Tibial artery (tissue), 4 donors: ENCODE results near the gene SERPINB6.

Experiments used
- DNase-seq, 2 donors: peaks; one replicate each; pipeline ENCODE4 v3.0.0-alpha.2; 2019
- H3K27ac ChIP-seq, 2 donors: fragments of 200-600 bp; sonication (generic) in 1 of 2; 1 replicate in 1 of 2; 2 replicates in 1 of 2; pipeline ENCODE4 v1.5.1; 2018 to 2019; ENCODE audit warnings: mild to moderate bottlenecking in 1 of 2
- H3K27me3 ChIP-seq, 2 donors: fragments of 200-600 bp; sonication (generic) in 1 of 2; one replicate each; pipeline versions ENCODE4 v1.5.1 to v1.6.0; 2016 to 2019
- H3K36me3 ChIP-seq, 3 donors: fragments of 200-600 bp; sonication (generic) in 2 of 3; one replicate each; pipeline ENCODE4 v1.5.1; 2016 to 2019; ENCODE audit warnings: mild to moderate bottlenecking in 2 of 3
- H3K4me1 ChIP-seq, 4 donors: fragments of 200-600 bp; sonication (generic) in 2 of 4; 1 replicate in 3 of 4; 2 replicates in 1 of 4; pipeline ENCODE4 v1.5.1; 2016 to 2019
- H3K4me3 ChIP-seq, 2 donors: fragments of 200-600 bp; sonication (generic) in 1 of 2; 1 replicate in 1 of 2; 2 replicates in 1 of 2; pipeline ENCODE4 v1.5.1; 2018 to 2019; ENCODE audit warnings: mild to moderate bottlenecking in 2 of 2
- H3K9me3 ChIP-seq, 3 donors: fragments of 200-600 bp; sonication (generic) in 1 of 3; one replicate each; pipeline ENCODE4 v1.5.1; 2016 to 2019
- intact Hi-C: fragments of 100-400 bp; cut with DNase I; formaldehyde crosslinking; loops from one replicate; pipeline ENCODE4 v1.15.0; 2023; ENCODE audit warnings: low total_unique reads
- TF ChIP-seq, protein P1 (sequence below), 2 experiments: fragments of 200-600 bp in 1 of 2; fragments of 450-650 bp in 1 of 2; IDR thresholded peaks; one replicate each; pipeline ENCODE4 v1.5.1; 2017 to 2019; ENCODE audit warnings: antibody characterized with exemption in 2 of 2, mild to moderate bottlenecking in 1 of 2, moderate library complexity in 1 of 2

SERPINB6 gene

GRCh38 chr6:3015144-3015543 lies 43.8 kb upstream of the SERPINB6 start:
- Histone ChIP-seq H3K27me3 (no peaks in the 10 kb centered on the region), H3K27ac (no peak overlapping the region), H3K4me3 (no peak overlapping the region), H3K9me3 (no peaks in the 10 kb centered on the region), H3K4me1 (no peaks in the 10 kb centered on the region), H3K36me3 (peaks cover 55 to 86% (median 74%) of the 10 kb centered on the region in 3 donors)
- TF ChIP-seq, protein P1, sequence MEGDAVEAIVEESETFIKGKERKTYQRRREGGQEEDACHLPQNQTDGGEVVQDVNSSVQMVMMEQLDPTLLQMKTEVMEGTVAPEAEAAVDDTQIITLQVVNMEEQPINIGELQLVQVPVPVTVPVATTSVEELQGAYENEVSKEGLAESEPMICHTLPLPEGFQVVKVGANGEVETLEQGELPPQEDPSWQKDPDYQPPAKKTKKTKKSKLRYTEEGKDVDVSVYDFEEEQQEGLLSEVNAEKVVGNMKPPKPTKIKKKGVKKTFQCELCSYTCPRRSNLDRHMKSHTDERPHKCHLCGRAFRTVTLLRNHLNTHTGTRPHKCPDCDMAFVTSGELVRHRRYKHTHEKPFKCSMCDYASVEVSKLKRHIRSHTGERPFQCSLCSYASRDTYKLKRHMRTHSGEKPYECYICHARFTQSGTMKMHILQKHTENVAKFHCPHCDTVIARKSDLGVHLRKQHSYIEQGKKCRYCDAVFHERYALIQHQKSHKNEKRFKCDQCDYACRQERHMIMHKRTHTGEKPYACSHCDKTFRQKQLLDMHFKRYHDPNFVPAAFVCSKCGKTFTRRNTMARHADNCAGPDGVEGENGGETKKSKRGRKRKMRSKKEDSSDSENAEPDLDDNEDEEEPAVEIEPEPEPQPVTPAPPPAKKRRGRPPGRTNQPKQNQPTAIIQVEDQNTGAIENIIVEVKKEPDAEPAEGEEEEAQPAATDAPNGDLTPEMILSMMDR (IDR thresholded peaks at IDR 0.05): no peak
- intact Hi-C loops: no loop called here
- no peak for DNase-seq

DNA sequence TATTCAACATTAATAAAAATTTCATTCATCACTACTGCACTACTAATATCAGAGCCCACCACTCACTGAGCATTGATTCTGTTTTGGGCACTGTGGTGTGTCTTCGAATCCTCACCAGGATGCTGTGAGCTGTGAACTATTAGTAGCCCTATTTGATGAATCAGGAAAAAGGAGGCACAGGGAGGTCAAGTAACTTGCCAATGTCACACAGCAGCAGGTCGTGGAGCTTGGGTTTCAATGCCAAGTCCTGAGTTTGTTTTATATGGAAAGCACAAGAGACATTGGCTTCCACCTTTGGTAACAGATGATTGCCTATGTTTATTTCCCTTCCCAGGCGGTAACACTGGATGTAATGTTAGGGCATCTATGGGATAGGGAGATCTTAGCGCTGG lies 43.3 kb upstream of the SERPINB6 start:
- H3K36me3 ChIP-seq: peaks cover 60 to 86% (median 74%) of the 10 kb centered on the region in 3 donors
- no peak overlapping the region for H3K4me3 ChIP-seq
- intact Hi-C loops: no loop called here

DNA sequence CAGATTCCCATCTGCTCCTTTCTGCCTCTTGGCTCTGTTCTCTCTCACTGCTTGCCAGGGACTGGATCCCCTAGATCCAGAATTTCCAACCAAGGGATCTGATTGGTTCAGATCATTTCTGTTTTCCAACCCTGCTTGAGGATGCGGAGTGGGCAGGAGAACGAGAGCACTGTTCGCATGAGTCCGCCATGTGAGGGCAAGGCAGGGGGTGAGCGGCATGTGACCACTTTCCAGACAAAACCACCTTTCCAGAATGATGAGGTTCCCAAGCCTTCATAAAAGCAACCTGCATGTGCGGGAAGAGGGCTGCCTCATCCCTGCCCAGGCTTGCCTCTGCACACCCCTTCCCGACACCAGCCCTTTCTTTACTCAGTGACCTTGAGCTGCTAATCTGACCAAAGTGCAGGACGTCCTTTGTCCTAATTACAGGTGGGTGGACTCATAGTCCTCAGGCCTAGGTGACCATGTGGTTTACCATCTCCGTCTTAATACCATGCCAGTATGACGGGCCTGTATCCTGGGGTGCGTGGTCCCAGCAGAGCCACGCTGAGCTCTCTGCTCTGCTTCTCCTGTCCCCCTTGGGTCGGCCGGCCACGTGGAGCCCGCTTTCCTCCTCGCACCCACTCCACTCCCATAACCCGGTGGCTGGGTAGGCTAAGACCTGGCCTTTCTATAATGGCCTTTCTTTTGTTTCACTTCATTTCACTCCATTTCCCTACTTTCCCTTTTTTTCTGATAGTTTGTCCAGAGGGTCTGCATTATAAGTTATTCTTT lies 42.7 kb upstream of the SERPINB6 start:
- intact Hi-C loops: no loop called here
- no peaks in the 10 kb centered on the region for H3K27me3 ChIP-seq
- H3K9me3 ChIP-seq: no peaks in the 10 kb centered on the region
- H3K27ac ChIP-seq: no peak overlapping the region
- TF ChIP-seq, protein P1 (IDR thresholded peaks at IDR 0.05): no peak
- peaks cover 64 to 87% (median 77%) of the 10 kb centered on the region in 3 donors for H3K36me3 ChIP-seq
- H3K4me3 ChIP-seq: no peak overlapping the region
- DNase-seq: no peak
- H3K4me1 ChIP-seq: no peaks in the 10 kb centered on the region

More for the DNA sequence above, 43.3 kb upstream of the SERPINB6 start:
- Histone ChIP-seq H3K27ac (no peak overlapping the region), H3K4me1 (no peaks in the 10 kb centered on the region), H3K9me3 (no peaks in the 10 kb centered on the region), H3K27me3 (no peaks in the 10 kb centered on the region)
- DNase-seq: no peak
- TF ChIP-seq, protein P1 (IDR thresholded peaks at IDR 0.05): no peak

DNA sequence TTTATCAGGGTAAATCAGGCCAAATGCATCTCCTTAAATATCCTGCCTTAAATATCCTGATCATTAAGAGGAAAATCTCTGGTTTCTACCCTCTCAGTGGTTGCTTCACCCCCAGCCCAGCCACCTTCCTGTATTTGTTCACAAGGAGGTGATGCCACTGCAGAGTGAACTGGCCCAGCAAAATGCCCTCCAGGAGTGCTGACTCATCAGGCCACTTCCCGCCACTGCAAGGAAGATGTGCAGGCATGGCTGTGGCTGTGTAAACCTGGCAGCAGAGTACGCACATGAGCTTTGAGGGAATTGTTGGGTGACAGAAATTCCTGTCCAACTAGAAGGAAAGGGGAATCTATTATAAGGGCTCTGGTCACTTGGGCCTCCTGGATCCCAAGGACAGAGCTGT lies 42.1 kb upstream of the SERPINB6 start:
- Histone ChIP-seq H3K4me3 (no peak overlapping the region), H3K36me3 (peaks cover 65 to 92% (median 83%) of the 10 kb centered on the region in 3 donors), H3K9me3 (no peaks in the 10 kb centered on the region), H3K27me3 (no peaks in the 10 kb centered on the region), H3K4me1 (no peaks in the 10 kb centered on the region), H3K27ac (no peak overlapping the region)
- no peak for DNase-seq
- TF ChIP-seq, protein P1 (IDR thresholded peaks at IDR 0.05): no peak
- intact Hi-C loops: no loop called here

DNA sequence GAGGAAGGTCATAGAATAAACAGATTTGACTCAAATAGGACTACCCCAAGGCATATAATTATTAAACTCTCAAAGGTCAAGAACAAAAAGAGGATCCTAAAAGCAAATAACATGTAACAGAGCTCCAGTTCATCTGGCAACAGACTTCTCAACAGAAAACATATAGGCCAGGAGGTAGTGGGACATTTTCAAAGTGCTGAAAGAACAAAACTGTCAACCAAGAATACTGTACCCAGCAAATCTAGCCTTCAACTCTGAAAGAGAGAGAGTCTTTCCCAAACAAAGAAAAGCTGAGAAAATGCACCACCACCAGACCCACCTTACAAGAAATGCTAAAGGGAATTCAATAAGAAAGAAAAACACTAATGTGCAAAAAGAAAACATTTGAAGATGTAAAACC lies 40.2 kb upstream of the SERPINB6 start:
- intact Hi-C loops: no loop called here
- no peak for DNase-seq
- H3K4me1 ChIP-seq: no peaks in the 10 kb centered on the region
- TF ChIP-seq, protein P1 (IDR thresholded peaks at IDR 0.05): no peak
- H3K4me3 ChIP-seq: no peak overlapping the region
- peaks cover 56 to 92% (median 88%) of the 10 kb centered on the region in 3 donors for H3K36me3 ChIP-seq
- H3K27me3 ChIP-seq: no peaks in the 10 kb centered on the region
- H3K27ac ChIP-seq: no peak overlapping the region
- no peaks in the 10 kb centered on the region for H3K9me3 ChIP-seq
